GM23248 (cell line): ENCODE data around the gene BCORL1. TPM values are rescaled to one million over a fixed set of nuclear protein-coding genes. Genes with fewer than 3 reads are reported as not detected.

Source experiments
- DNase-seq: peaks from one replicate; pipeline ENCODE4 v3.0.0-alpha.2; 2015
- H2AFZ ChIP-seq: fragments of 200-600 bp; sonication (generic); 2 replicates; pipeline ENCODE4 v1.6.1; 2016; ENCODE audit warnings: antibody characterized with exemption
- H3F3A ChIP-seq: fragments of 200-600 bp; sonication (generic); 2 replicates; pipeline ENCODE4 v1.6.1; 2016; ENCODE audit warnings: mild to moderate bottlenecking, antibody characterized with exemption, mixed run types; ENCODE audit not compliant: insufficient read depth
- H3K27ac ChIP-seq: fragments of 200-600 bp; sonication (generic); 2 replicates; pipeline ENCODE4 v1.5.1; 2016; ENCODE audit warnings: mild to moderate bottlenecking
- H3K27me3 ChIP-seq: fragments of 200-600 bp; sonication (generic); replicated peaks from 2 replicates; pipeline ENCODE4 v1.6.1; 2016; ENCODE audit warnings: mild to moderate bottlenecking; ENCODE audit not compliant: insufficient read depth
- H3K36me3 ChIP-seq: fragments of 200-600 bp; sonication (generic); 2 replicates; pipeline ENCODE4 v1.6.1; 2016; ENCODE audit warnings: low read depth, mild to moderate bottlenecking
- H3K4me1 ChIP-seq: fragments of 200-600 bp; sonication (generic); 2 replicates; pipeline ENCODE4 v1.6.1; 2016; ENCODE audit warnings: mild to moderate bottlenecking; ENCODE audit not compliant: insufficient read depth
- H3K4me2 ChIP-seq: fragments of 200-600 bp; sonication (generic); one replicate; pipeline ENCODE4 v1.6.1; 2016; ENCODE audit warnings: mild to moderate bottlenecking; ENCODE audit not compliant: unreplicated experiment
- H3K4me3 ChIP-seq: fragments of 200-600 bp; sonication (generic); 2 replicates; pipeline ENCODE4 v1.5.1; 2016; ENCODE audit warnings: mild to moderate bottlenecking
- H3K79me2 ChIP-seq: fragments of 200-600 bp; sonication (generic); 2 replicates; pipeline ENCODE4 v1.6.1; 2016; ENCODE audit warnings: mild to moderate bottlenecking; ENCODE audit not compliant: insufficient read depth
- H3K9ac ChIP-seq: fragments of 200-600 bp; sonication (generic); 2 replicates; pipeline ENCODE4 v1.6.1; 2016; ENCODE audit warnings: mild to moderate bottlenecking
- H3K9me2 ChIP-seq: fragments of 200-600 bp; sonication (generic); 2 replicates; pipeline ENCODE4 v1.6.1; 2016; ENCODE audit warnings: mixed run types, mild to moderate bottlenecking, moderate library complexity; ENCODE audit not compliant: insufficient read depth
- H3K9me3 ChIP-seq: fragments of 200-600 bp; sonication (generic); one replicate; pipeline ENCODE4 v1.6.1; 2017; ENCODE audit warnings: low read depth
- H4K20me1 ChIP-seq: fragments of 200-600 bp; sonication (generic); 2 replicates; pipeline ENCODE4 v1.6.0; 2016; ENCODE audit not compliant: insufficient read depth
- EZH2 ChIP-seq: fragments of 200-600 bp; sonication (generic); IDR thresholded peaks from 2 replicates; pipeline ENCODE4 v1.6.1; 2018; ENCODE audit warnings: antibody characterized with exemption, mild to moderate bottlenecking; ENCODE audit not compliant: insufficient read depth, poor library complexity, severe bottlenecking
- EZH2phosphoT487 ChIP-seq: fragments of 200-600 bp; sonication (generic); IDR thresholded peaks from 2 replicates; pipeline ENCODE4 v1.6.1; 2018; ENCODE audit warnings: antibody characterized with exemption, moderate library complexity, mild to moderate bottlenecking, low read depth; ENCODE audit not compliant: insufficient read depth
- WGBS, 2 experiments: methylation state at CpG; one replicate each; pipeline ENCODE4 v1.1.6; 2015 to 2017; ENCODE audit warnings: low lambda C conversion rate in 2 of 2, low coverage in 1 of 2; ENCODE audit errors: missing lambda C conversion rate in 2 of 2; 5-methylcytosine and 5-hydroxymethylcytosine counted together
- in situ Hi-C: fragments of 300-500 bp; cut with MboI; formaldehyde crosslinking; loops from 2 replicates; pipeline ENCODE4 v1.15.0; 2020
- polyA plus RNA-seq: library from polyadenylated mRNA; unstranded; fragments of >200 nt; fragmentation: Nextera tagmentation; extraction: Ambion mirVana; gene quantifications from 2 replicates; pipeline ENCODE4 v1.2.1, GENCODE V29; 2016
- total RNA-seq: library from RNA; depleted of rRNA; stranded (reverse); fragments of >200 nt; shearing (Covaris generic); gene quantifications from 2 replicates; pipeline ENCODE4 v1.2.3, GENCODE V29; 2014

The BCORL1 gene
- total and polyA plus RNA-seq, 2 experiments from 2014 or later, result 1.7 to 4.4 TPM

- no peak for DNase-seq
- no peak overlapping the region for H2AFZ ChIP-seq
- WGBS, 2 experiments, result 78 to 93% methylated on average over 5 of the region's 5 CpGs
- H3K4me3 ChIP-seq, result no peak overlapping the region
- no peaks in the 10 kb centered on the region for H4K20me1 ChIP-seq
- H3K9ac ChIP-seq, result no peak overlapping the region
- H3K9me2 ChIP-seq, result no peaks in the 10 kb centered on the region
- H3K36me3 ChIP-seq, result no peaks in the 10 kb centered on the region
- no peak overlapping the region for H3K27ac ChIP-seq
- H3K4me1 ChIP-seq, result no peaks in the 10 kb centered on the region; the same call in 1 of the 2 replicates
- in situ Hi-C loops, result loop anchor here (25.0 kb wide), 1 partner anchor 252 kb away; no protein-coding TSS in a partner anchor
- H3F3A ChIP-seq, result peaks cover 4% of the 10 kb centered on the region
- TF ChIP-seq EZH2phosphoT487 (no peak), EZH2 (no peak)
- H3K4me2 ChIP-seq, result no peak overlapping the region
- H3K79me2 ChIP-seq, result no peaks in the 10 kb centered on the region
- H3K27me3 ChIP-seq, result no peaks in the 10 kb centered on the region
- H3K9me3 ChIP-seq, result no peaks in the 10 kb centered on the region
Measured at GRCh38 chrX:129934952-129935351, 47.5 kb upstream of the BCORL1 start.

GRCh38 chrX:129938081-129938480 is 44.4 kb upstream of the BCORL1 start:
- Histone ChIP-seq H3K9ac (no peak overlapping the region), H3K4me1 (no peaks in the 10 kb centered on the region), H3K4me3 (no peak overlapping the region), H3K36me3 (no peaks in the 10 kb centered on the region), H3K27me3 (no peaks in the 10 kb centered on the region), H3K4me2 (no peak overlapping the region), H3K9me2 (no peaks in the 10 kb centered on the region), H3F3A (no peaks in the 10 kb centered on the region), H3K79me2 (no peaks in the 10 kb centered on the region), H3K27ac (no peak overlapping the region), H3K9me3 (no peaks in the 10 kb centered on the region), H2AFZ (no peak overlapping the region), H4K20me1 (no peaks in the 10 kb centered on the region)
- WGBS, 2 experiments, result 83% methylated on average over 2 to 4 of the region's 4 CpGs
- TF ChIP-seq EZH2 (no peak), EZH2phosphoT487 (no peak)
- no peak for DNase-seq
- in situ Hi-C loops, result loop anchor here (25.0 kb wide), 1 partner anchor 249 kb away; no protein-coding TSS in a partner anchor

- Histone ChIP-seq H3K9ac (no peak overlapping the region), H3K4me2 (no peak overlapping the region), H3K4me3 (no peak overlapping the region), H3K27me3 (no peaks in the 10 kb centered on the region), H3K9me3 (no peaks in the 10 kb centered on the region), H3K79me2 (no peaks in the 10 kb centered on the region), H3K9me2 (no peaks in the 10 kb centered on the region), H3F3A (no peaks in the 10 kb centered on the region), H4K20me1 (no peaks in the 10 kb centered on the region), H3K4me1 (no peaks in the 10 kb centered on the region), H3K27ac (no peak overlapping the region), H2AFZ (no peak overlapping the region), H3K36me3 (no peaks in the 10 kb centered on the region)
- TF ChIP-seq EZH2 (no peak), EZH2phosphoT487 (no peak)
- WGBS, 2 experiments, result 17 to 39% methylated on average over 4 to 8 of the region's 8 CpGs
- in situ Hi-C loops, result loop anchor here (25.0 kb wide), 1 partner anchor 247 kb away; no protein-coding TSS in a partner anchor
- no peak for DNase-seq
Measured at GRCh38 chrX:129939986-129940385, 42.4 kb upstream of the BCORL1 start.

- H2AFZ ChIP-seq, result no peak overlapping the region
- H3K9ac ChIP-seq, result no peak overlapping the region
- no peaks in the 10 kb centered on the region for H3K79me2 ChIP-seq
- 69 to 89% methylated on average over 2 of the region's 2 CpGs for WGBS, 2 experiments
- H3K36me3 ChIP-seq, result no peaks in the 10 kb centered on the region
- no peak for DNase-seq
- in situ Hi-C loops, result loop anchor here (25.0 kb wide), 1 partner anchor 247 kb away; no protein-coding TSS in a partner anchor
- H3K4me1 ChIP-seq, result no peaks in the 10 kb centered on the region; the same call in 1 of the 2 replicates
- no peak overlapping the region for H3K27ac ChIP-seq
- no peaks in the 10 kb centered on the region for H3F3A ChIP-seq
- no peak overlapping the region for H3K4me2 ChIP-seq
- no peaks in the 10 kb centered on the region for H3K9me3 ChIP-seq
- H4K20me1 ChIP-seq, result no peaks in the 10 kb centered on the region
- H3K4me3 ChIP-seq, result no peak overlapping the region
- no peaks in the 10 kb centered on the region for H3K27me3 ChIP-seq
- H3K9me2 ChIP-seq, result no peaks in the 10 kb centered on the region
- TF ChIP-seq EZH2 (no peak), EZH2phosphoT487 (no peak)
Measured at GRCh38 chrX:129940721-129941120, 41.7 kb upstream of the BCORL1 start.

GRCh38 chrX:129945131-129945530 is 37.3 kb upstream of the BCORL1 start:
- WGBS, 2 experiments, result 85 to 89% methylated on average over 1 of the region's 1 CpG
- DNase-seq, result peak; percentile 69
- no peaks in the 10 kb centered on the region for H3F3A ChIP-seq
- H3K9me2 ChIP-seq, result no peaks in the 10 kb centered on the region
- no peaks in the 10 kb centered on the region for H3K36me3 ChIP-seq
- H3K27me3 ChIP-seq, result no peaks in the 10 kb centered on the region
- no peak for TF ChIP-seq EZH2
- TF ChIP-seq EZH2phosphoT487, result no peak
- H3K79me2 ChIP-seq, result no peaks in the 10 kb centered on the region
- no peak overlapping the region for H3K4me3 ChIP-seq
- no peaks in the 10 kb centered on the region for H4K20me1 ChIP-seq
- in situ Hi-C loops, result loop anchor here (25.0 kb wide), 1 partner anchor 242 kb away; no protein-coding TSS in a partner anchor
- H3K9me3 ChIP-seq, result no peaks in the 10 kb centered on the region
- no peak overlapping the region for H2AFZ ChIP-seq
- H3K4me2 ChIP-seq, result no peak overlapping the region
- H3K27ac ChIP-seq, result no peak overlapping the region
- no peak overlapping the region for H3K9ac ChIP-seq
- H3K4me1 ChIP-seq, result no peaks in the 10 kb centered on the region; the same call in 1 of the 2 replicates
